Brain microvascular endothelial cell (primary cell): ENCODE measurements around the gene TRIP12.
A peak's percentile ranks its signal among the peaks of the same experiment; 100 is the strongest.

Source experiments
- DNase-seq: peaks from one replicate; pipeline ENCODE4 v3.0.0-alpha.2; 2020
- H3K27ac ChIP-seq: fragments of 250-450 bp; sonication (Bioruptor Pico); 2 replicates; pipeline ENCODE4 v1.5.1; 2020; ENCODE audit warnings: mild to moderate bottlenecking, moderate library complexity
- H3K27me3 ChIP-seq: fragments of 250-450 bp; sonication (Bioruptor Pico); replicated peaks from 2 replicates; pipeline ENCODE4 v1.5.1; 2020; ENCODE audit warnings: mild to moderate bottlenecking
- H3K36me3 ChIP-seq: fragments of 250-450 bp; sonication (Bioruptor Pico); replicated peaks from 2 replicates; pipeline ENCODE4 v1.5.1; 2020; ENCODE audit warnings: mild to moderate bottlenecking
- H3K4me3 ChIP-seq: 2 replicates; pipeline ENCODE4 v1.5.1; 2011; ENCODE audit warnings: low read depth, mild to moderate bottlenecking, control low read depth, low read length, moderate library complexity
- CTCF ChIP-seq: IDR thresholded peaks from 2 replicates; pipeline ENCODE4 v1.5.1; 2011; ENCODE audit warnings: low read depth, mild to moderate bottlenecking, moderate library complexity, low read length, control low read depth, inconsistent platforms; ENCODE audit errors: missing control alignments
- in situ Hi-C: cut with HindIII; loops from 2 replicates; pipeline ENCODE4 v1.10.0; 2017; ENCODE audit warnings: low sequenced_read_pairs, low pct_ligation_motif_present

Gene TRIP12

GRCh38 chr2:229910832-229911412, 10.9 kb downstream of the TRIP12 start:
- no peak for DNase-seq

GRCh38 chr2:229910147-229910831, 11.5 kb downstream of the TRIP12 start:
- H3K27ac ChIP-seq: no peak overlapping the region
- in situ Hi-C loops: no loop called here
- no peak overlapping the region for H3K4me3 ChIP-seq
- peaks cover 7% of the 10 kb centered on the region for H3K36me3 ChIP-seq
- no peak for DNase-seq
- TF ChIP-seq CTCF: no peak
- H3K27me3 ChIP-seq: no peaks in the 10 kb centered on the region

More at GRCh38 chr2:229910832-229911412, 10.9 kb downstream of the TRIP12 start:
- no peaks in the 10 kb centered on the region for H3K27me3 ChIP-seq
- in situ Hi-C loops: no loop called here
- no peak overlapping the region for H3K4me3 ChIP-seq
- H3K36me3 ChIP-seq: peaks cover 7% of the 10 kb centered on the region
- H3K27ac ChIP-seq: no peak overlapping the region
- peak; percentile 50 for TF ChIP-seq CTCF

GRCh38 chr2:229909090-229909489, 12.7 kb downstream of the TRIP12 start:
- peak; percentile 35 for DNase-seq
- H3K27ac ChIP-seq: no peak overlapping the region
- peaks cover 7% of the 10 kb centered on the region for H3K36me3 ChIP-seq
- H3K4me3 ChIP-seq: no peak overlapping the region
- no peaks in the 10 kb centered on the region for H3K27me3 ChIP-seq
- in situ Hi-C loops: no loop called here
- TF ChIP-seq CTCF: no peak

- H3K27ac ChIP-seq: no peak overlapping the region
- H3K36me3 ChIP-seq: peaks cover 12% of the 10 kb centered on the region
- no peaks in the 10 kb centered on the region for H3K27me3 ChIP-seq
- in situ Hi-C loops: no loop called here
- TF ChIP-seq CTCF: no peak
- no peak overlapping the region for H3K4me3 ChIP-seq
- DNase-seq: no peak
These were observed 16.2 kb downstream of the TRIP12 start for GRCh38 chr2:229905601-229906000.

GRCh38 chr2:229903037-229903436, 18.8 kb downstream of the TRIP12 start:
- H3K36me3 ChIP-seq: peaks cover 12% of the 10 kb centered on the region
- no peaks in the 10 kb centered on the region for H3K27me3 ChIP-seq
- in situ Hi-C loops: no loop called here
- no peak for DNase-seq
- no peak overlapping the region for H3K27ac ChIP-seq
- TF ChIP-seq CTCF: no peak
- no peak overlapping the region for H3K4me3 ChIP-seq
